Measurements from ENCODE around the gene SLC35G1.
A peak's percentile ranks its signal among the peaks of the same experiment; 100 is the strongest.

Gene SLC35G1, protein sequence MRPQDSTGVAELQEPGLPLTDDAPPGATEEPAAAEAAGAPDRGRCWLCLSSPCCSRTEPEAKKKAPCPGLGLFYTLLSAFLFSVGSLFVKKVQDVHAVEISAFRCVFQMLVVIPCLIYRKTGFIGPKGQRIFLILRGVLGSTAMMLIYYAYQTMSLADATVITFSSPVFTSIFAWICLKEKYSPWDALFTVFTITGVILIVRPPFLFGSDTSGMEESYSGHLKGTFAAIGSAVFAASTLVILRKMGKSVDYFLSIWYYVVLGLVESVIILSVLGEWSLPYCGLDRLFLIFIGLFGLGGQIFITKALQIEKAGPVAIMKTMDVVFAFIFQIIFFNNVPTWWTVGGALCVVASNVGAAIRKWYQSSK

DNA sequence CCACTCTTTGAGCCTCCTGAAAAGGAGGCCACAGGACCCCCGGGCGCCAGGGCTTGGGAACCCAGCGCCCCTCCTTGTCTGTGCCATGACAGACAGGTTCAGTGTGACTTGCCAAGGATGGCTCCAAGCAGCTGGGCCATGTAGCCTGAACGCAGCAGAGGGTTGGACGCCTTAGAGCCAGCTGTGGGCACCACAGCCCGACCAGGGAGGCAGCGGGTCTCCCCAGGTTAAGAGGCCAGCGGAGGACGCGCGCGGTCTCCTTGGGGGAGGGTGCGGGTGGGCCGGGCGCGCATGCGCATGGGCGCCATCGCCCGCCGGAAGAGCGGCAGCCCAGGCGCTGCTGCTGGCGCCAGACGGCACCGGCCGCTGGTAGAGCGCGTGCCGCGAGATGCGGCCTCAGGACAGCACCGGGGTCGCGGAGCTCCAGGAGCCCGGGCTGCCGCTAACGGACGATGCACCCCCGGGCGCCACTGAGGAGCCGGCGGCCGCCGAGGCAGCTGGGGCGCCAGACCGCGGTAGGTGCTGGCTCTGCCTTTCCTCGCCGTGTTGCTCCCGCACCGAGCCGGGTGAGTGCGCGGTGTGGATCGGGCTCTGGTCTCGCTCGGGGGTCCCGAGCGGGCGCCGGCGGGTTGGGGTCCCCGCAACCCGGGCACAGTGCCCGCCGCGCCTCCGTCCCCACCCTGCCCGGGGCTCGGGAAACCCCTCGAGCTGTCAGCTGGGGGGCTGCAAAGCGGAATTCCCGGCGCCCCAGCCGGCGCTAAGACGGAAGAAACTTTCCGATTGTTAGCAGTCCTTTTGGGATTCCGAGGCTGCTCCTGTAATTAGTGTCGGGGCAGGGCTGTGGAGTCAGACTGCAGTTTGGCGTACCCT, at the start of gene SLC35G1:
TSS of gene SLC35G1 (plus strand) at position 333 of the 870 bp plus-strand sequence. CDS start at position 389, 56 bp downstream.
- peak; percentile 73 for DNase-seq (ENCODE audit: low spot score)

DNA sequence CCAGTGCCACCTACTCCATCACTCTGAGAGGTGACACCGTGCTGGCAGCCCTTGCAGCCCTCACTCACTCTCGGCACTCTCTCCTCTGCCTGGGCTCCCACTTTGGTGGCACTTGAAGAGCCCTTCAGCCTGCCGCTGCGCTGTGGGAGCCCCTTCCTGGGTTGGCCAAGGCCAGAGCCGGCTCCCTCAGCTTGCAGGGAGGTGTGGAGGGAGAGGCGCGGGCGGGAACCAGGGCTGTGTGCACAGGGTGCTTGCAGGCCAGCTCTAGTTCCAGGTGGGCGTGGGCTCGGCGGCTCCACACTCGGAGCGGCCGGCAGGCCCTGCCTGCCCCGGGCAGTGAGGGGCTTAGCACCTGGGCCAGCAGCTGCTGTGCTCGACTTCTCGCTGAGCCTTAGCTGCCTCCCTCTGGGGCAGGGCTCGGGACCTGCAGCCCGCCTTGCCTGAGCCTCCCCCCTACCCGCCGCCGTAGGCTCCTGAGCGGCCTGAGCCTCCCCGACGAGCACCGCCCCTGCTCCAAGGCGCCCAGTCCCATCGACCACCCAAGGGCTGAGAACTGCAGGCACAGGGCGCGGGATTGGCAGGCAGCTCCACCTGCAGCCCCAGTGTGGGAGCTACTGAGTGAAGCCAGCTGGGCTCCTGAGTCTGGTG, 48.7 kb upstream of the SLC35G1 start:
- DNase-seq (ENCODE audit: low spot score): no peak

DNA sequence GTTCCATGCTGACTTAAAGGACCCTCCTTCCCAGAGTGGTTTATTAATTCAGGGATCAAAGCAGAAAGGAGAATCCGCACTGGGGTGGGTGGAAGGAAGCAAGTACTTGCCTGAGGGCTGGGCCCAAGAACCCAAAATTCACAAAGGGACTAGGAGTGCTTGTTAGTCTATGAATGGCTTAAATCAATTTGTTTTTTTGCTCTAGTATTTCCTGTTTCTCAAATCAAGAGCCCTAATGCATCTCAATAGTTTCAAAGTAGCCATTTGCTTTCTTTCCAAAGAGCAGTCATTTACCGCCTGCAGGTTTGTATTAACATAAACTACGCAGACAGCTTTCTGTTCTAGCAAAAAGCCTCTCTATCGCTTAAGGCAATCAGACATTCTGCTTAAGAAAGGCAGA, 44.2 kb upstream of the SLC35G1 start:
- no peak for DNase-seq (ENCODE audit: low spot score)

DNA sequence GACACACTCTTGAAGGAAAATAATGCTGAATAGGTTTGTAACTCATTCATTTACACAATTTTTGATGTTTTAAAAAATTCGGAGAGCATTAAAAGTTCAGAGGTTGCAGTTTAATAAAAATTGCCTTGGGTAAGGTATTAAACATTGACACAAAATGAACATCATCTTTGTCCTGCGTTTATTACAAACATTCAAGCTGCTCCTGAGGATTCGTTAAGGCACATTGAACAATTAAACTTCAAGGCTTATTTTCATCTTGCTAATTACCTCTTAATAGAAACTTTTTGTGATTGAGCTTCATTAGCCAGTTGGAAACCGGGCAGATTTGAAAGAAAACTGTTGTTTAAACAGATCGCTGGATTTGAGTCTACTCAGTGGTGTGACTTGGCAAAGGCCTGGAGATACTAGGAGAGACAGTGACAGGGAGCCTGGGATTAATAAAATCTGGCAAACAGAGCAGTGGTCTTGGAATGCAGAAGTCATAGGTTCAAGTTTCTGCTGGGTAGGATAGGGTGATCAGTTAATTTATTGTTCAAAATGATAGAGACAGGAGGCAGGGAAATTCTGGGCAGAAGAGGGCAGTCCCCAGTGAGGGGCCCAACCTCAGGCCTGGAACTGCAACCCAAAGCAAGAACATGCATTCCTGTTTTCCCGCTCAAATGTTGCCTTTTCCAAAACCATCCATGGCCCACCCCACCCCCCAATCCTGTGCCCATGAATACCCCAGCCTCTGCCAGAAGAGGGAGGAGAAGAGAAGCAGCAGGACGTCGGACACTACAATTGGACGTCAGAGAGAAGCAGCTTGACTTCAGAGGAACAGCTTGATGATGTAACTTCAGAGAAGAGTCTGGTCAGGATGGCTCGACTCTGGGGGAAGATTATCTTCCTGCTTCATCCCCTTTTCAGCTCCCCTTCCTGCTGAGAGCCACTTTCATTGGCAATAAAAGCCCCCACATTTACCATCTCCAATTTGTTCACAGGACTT, 43.5 kb upstream of the SLC35G1 start:
- DNase-seq (ENCODE audit: low spot score): no peak

DNA sequence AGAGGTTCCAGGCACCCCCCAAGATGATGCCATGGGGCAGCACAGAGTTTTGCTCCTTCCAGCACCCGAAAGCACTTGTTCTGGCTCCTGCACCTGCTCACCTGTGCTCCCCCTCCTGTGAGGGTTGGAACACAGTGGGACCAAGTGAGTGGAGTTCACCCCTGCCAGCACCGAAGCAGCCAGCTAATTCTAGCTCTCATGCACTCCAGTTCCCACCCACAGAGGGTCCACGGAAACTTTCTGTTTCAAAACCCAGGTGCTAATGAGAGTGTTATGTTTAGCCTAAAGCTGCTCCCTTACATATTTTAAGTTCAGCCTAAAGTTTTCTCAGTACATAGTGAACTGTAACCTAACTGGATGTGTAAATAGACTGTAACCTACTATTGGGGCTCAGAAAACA, 42.6 kb upstream of the SLC35G1 start:
- no peak for DNase-seq (ENCODE audit: low spot score)

DNA sequence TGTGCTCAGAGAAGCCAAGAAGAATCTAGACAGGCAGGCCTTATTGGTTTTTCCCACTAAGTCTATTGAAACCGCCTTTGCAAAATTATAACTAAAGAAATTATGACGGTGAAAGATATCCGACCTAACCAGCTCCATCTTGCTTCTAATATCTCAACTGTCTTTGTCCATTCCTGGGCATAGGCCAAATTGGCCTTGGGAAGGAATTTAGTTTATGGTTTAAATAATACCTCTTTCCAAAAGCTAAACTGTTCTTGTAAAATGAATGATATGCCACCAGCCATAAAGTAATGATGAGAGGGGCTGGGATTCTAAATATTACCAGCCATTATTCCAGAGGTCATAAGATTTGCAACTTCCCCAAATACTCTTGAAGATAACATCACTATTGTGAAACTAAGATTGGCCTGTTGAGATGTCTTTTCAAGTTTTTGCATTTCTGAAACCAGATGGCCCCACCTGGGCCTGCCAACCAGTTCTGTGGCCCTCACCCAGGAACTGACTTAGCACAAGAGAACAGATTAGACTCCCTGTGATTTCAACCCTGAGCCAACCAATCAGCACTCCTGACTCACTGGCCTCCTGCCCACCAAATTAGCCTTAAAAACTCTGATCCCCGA, 41.2 kb upstream of the SLC35G1 start:
- DNase-seq (ENCODE audit: low spot score): no peak

DNA sequence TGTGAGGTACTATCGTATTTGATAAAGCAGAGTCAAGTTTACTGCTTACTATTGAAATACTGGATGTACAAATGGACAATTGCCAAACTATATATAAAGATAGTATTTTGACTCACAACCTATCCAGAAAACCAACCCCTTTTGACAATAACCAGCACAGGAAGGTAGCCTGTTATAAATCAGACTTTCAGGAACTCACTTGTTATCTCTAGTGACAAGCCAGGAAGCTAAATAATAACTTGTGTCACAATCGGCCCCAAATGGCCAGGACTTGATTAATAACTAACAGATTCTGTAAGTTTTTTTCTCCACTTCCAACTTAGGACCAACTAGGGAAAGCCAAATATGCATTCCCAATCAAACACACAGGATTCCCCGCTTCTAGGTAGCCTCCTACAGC, 38.8 kb upstream of the SLC35G1 start:
- no peak for DNase-seq (ENCODE audit: low spot score)

DNA sequence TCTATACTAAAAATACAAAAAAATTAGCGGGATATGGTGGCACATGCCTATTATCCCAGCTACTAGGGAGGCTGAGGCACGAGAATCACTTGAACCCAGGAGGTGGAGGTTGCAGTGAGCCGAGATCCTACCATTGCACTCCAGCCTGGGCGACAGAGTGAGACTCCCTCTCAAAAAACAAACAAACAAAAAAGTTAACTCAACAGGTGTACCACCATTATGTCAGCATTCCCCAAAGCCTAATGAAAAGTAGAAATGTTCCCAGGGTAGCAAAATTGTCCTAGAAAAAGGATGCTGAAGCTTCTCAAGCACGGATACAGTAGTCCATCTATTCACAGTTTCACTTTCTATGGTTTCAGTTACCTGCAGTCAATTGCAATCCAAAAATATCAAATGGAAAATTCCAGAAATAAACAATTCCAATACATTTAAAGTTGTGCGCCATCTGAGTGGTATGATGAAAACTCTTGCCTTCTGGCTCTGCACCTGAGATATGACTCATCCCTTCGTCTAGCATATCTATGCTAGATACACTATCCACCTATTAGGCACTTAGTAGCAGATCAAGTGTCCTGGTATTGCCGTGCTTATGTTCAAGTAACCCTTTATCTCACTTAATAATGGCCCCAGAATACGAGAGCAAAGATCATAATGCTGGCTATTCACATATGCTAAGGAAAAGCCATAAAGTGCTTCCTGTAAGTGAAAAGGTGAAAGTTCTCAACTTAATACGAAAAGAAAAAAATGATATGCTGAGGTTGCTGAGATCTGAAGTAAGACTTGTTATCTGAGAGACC, 37.2 kb upstream of the SLC35G1 start:
- DNase-seq (ENCODE audit: low spot score): no peak

DNA sequence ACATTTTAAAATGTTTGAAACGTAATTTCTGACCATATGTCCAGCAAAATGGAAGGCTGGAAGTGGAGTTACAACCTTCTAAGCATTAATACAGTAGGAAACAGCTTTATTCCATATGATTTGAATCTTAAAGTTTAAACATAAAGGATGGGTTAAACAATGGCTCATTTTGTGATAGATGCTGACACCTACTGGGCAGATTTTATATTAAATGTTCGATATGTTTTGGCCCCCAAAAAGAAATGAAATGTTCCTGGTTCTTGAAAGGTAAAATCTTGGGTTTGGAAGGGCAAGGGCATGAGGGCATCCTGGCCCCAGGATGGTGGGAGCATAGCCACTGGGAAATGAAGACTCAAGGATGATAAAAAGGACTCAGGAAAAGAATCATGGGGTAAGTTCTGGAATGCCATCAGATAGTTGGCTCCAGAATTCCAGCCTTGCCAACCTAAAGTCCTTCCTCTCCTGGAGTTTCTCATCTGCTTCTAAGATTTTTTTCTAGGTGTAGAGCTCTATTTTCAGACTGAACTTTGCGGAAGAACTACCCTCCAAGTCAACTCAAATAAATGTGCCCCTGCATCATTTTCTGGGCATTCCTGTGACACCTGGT, 34.6 kb upstream of the SLC35G1 start:
- no peak for DNase-seq (ENCODE audit: low spot score)

DNA sequence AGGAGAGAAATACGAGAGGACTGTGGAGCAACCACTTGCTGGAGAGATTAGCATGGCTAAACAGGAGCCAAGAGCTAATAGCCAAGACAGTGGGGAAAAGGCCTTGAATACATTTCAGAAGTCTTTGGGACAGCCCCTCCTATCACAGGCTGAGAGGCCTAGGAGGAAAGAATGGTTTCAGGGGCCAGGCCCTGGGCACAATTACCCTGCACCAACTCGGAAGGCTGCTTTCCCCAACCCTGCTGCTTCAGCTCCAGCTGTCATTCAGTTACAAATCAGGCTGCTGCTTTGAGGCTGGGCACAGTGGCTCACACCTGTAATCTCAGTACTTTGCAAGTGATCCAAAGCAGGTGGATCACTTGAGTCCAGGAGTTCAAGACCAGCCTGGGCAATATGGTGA, 32.0 kb upstream of the SLC35G1 start:
- DNase-seq (ENCODE audit: low spot score): no peak

DNA sequence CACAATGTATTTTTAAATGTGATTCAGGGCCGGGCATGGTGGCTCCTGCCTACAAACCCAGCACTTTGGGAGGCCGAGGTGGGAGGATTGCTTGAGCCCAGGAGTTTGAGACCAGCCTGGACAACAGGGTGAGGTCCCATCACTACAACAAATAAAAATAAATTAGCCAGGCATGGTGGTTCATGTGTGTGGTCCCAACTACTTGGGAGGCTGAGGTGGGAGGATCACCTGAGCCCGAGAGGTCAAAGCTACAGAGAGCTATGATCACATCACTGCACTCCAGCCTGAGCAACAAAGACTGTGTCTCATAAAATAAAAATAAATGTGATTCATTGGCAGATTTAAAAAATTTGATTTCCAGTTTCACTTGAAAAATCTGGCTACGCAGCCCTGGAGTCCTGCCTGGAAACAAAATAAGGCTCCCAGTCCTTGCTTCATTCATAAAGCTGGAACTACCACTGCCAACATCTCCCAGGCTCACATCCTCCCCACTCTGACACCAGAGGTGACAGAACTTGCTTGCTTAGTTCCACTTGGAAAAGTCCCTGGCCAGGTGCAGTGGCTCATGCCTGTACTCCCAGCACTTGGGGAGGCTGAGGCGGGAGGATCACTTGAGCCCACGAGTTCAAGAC, 27.9 kb upstream of the SLC35G1 start:
- no peak for DNase-seq (ENCODE audit: low spot score)

DNA sequence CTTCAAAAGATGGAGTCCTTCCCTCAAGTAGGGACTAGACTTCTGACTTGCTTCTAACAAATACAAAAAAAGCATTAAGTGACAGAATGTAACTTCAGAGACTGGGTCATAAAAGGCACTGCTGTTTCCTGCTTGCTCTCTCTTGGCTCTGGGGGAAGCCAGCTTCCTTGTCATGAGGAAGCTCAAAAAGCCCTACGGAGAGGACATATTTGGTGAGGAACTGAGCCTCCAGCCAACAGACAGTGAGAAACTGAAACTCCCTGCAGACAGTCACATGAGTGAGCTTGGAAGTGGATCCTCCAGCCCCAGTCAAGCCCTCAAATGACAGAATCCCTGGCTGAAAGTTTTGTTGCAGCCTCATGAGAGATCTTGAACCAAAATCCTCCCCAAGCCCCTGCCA, 26.3 kb upstream of the SLC35G1 start:
- DNase-seq (ENCODE audit: low spot score): no peak

DNA sequence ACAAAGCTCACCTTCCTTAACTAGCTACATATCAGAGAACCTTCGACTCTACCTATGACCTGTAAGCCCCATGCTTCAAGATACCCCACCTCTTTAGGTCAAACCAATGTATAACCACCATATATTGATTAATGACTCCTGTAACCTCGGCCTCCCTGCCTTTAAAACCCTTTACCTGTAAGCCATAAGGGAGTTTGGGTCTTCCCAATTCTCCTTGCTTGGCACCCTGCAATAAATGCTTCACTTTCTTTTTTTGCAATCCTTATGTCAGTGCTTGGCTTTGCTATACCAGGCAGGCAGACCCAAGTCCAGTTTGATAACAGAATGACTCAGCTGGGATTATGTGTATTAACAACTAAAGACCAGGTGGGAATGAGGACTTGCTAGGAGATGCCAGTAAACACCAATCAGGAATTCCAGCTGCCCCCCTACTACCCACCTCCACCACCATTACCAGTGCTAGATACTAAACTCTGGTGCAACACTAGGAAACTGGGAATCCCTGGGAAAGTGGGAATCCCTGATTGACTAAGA, 22.0 kb upstream of the SLC35G1 start:
- no peak for DNase-seq (ENCODE audit: low spot score)

DNA sequence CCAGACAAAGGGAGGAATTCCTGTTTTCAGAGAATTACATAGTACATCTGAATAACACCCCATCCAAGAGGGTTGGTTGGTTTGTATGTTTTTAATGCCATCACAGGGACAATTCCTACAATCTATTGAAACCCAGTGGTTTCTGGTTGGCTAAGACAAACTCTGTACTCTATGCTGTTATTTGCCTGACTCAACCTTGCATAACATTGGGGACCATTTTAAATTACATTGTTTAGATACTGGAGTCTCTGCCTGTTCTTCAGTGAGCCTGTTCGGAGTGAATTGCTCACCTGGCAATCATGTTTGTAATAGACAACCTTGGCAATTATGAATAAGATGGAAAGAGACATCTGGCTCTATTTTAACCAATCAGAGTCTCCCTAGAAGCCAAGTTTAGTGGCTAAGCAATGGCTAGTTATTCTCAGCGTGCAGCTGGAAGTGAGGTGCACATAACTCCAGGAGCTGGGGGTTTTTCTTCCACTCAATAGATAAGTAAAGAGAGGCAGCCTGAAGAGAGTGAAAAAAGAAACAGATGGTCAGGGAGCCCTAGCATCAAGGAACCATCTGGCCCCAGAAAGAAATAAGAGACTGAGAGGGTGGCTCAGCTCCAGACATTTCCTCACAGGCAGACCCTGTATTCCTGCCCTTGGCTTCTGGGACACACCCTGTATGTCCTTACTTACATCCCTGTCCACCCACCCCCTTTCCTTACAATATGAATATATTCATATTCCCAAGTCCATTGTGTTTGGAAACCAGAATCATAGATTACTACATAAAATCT, 21.2 kb upstream of the SLC35G1 start:
- DNase-seq (ENCODE audit: low spot score): no peak

DNA sequence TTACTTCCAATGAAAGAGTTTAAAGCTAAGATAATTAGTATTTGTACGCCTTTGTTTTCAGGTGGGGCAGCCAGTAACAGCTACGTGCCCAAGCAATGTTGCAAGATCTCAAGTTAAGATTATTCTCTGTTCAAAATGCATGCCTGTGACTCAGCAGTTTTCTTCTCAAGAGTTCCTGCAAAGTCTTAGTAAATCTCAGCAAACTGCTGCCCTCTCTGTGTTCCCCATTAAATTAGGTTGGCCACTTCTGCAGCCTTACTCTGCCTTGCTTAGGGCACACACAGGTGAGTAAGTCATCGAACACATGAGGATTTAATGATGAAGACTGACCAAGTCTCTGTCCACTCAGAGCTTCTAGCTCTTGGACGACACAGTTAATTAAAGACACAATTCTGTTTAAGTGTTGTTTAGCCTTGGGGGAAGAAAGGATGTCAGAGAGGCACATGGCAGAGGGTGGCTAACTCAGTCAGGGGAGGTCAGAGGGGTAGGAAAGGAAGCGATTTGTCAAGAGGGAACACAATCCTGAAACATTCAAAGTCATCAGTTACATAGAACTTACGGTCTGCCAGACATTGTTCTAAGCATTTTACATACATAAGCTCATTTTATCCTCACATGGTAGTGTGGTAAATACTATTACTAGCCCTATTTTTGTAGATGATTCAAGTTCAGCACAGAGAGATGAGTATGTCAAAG, 20.2 kb upstream of the SLC35G1 start:
- no peak for DNase-seq (ENCODE audit: low spot score)

DNA sequence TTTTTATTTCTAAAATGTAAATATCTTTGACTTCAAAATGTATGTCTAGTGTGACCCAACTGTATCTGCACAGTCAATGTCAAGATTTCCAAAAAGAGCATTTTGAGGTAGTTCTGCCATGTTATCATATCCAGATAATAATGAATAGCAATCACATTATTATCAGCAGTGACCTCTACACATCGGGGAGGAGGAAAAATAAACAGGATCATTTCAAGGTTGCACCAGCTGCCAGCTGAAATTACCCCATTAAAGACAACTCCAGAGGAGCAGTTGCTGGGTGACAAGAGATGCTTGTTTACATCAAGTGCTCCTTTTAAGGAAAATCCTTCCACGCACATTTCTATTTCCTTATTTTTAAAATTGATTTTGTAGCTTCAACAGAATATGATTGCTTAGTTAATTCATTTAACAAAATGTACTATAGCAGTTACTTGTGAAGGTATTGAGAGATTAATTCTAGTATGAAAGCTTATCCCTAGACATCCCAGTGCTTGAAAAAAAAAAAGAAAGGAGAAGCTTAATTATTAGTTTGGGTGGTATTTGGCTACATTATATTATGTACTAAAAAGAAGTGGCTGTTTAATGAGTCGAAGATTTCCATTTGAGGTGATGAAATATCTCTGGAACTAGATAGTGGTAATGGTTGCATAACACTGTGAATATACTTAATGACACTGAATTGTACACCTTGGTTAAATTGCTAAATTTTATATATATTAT, 19.3 kb upstream of the SLC35G1 start:
- no peak for DNase-seq (ENCODE audit: low spot score)

DNA sequence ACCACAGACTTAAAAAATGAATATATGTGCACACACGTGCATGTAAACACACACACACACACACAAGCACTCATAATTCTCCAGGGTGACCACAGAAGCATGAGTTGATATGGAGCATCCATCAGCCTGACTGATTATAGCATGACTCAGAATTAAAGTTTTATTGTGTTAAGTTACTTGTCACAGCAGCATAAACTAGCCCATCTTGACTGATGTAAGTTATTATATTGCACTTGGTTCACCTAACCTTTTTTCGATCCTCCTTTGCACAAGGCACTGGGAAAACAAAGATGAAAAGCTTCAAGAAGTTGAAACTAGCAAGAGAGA, 18.8 kb upstream of the SLC35G1 start:
- DNase-seq (ENCODE audit: low spot score): no peak
